HL-60 (cell line): ENCODE measurements around the gene ING2.
"Not testable (repeated sequence)": the region's sequence is repeated elsewhere in the genome, so short reads cannot be mapped to it uniquely, and the experiment has no call there.

Experiments used
- CTCF ChIP-seq: IDR thresholded peaks from one replicate; pipeline ENCODE4 v1.5.1; 2011; ENCODE audit warnings: low read length, control low read depth, inconsistent platforms; ENCODE audit not compliant: insufficient read depth
- REST ChIP-seq: IDR thresholded peaks from 2 replicates; pipeline ENCODE4 v1.6.1; 2012; ENCODE audit warnings: low read depth; ENCODE audit not compliant: insufficient replicate concordance

GRCh38 chr4:183482515-183483095 is 22.3 kb upstream of the ING2 start:
- TF ChIP-seq CTCF, REST: not testable (repeated sequence)
